Measurements from ENCODE around the gene GBP3.
"Not testable (repeated sequence)": the region's sequence is repeated elsewhere in the genome, so short reads cannot be mapped to it uniquely, and the experiment has no call there.

Gene GBP3

DNA sequence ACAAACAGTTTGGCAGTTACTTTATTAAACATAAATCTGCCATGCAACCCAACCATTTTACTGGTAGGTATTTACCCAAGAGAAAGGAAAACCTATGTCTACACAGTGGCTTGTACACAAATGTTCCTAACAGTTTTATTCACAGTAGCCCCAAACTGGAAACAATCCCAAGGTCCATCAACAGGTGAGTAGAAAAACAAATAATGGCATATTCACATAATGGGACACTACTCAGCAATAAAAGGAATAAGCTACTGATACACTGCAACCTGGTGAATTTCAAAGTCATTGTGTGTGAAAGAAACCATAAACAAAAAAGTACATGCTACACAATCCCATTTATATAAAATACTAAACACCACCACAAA, 42.9 kb downstream of the GBP3 start:
- in situ Hi-C loops (cut with MboI; ENCODE audit: low sequenced_read_pairs), result no loop called here

DNA sequence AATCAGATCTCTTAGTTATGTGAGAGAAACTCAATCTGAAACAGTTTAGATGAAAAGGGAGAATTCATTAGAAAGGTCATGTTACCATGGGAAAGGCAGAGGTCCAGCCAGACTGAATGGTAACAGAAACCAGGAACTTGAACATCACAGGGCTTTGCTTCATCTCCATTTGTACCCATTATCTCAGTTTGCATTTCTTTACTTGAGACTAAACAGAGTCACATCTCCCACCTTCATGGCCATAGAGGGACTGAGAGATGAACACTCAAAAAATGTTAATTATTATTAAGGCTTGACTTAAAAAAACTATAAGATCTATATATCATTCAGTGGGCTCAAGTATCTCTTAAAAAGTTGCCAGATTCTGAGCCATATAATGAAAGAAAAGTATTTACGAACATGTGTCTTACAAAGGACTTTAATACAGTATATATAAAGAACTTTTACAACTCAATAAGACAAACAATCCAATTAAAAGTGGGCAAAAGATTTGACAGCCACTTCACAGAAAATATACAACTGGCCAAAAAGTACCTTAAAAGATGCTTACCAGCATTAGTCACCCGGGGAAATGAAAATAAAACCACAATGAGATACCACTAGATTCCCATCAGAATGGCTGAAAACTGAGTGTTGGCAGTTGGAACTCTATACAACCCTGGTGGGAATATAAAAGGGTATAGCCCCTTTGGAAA, 43.5 kb downstream of the GBP3 start:
- in situ Hi-C loops (cut with MboI; ENCODE audit: low sequenced_read_pairs), result no loop called here

DNA sequence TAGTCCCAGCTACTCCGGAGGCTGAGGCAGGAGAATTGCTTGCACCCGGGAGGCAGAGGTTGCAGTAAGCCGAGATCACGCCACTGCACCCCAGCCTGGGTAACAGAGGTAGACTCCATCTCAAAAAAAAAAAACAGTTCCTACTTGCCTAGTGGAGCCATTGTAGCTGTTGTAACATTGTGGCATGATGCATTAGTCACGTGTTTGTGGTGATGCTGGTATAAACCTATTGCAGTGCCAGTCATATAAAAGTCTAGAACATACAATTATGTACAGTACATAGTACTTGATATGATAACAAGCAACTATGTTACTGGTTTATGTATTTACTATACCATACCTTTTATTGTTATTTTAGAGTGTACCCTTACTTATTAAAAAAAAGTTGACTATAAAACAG, 46.4 kb downstream of the GBP3 start:
- in situ Hi-C loops (cut with MboI; ENCODE audit: low sequenced_read_pairs), result no loop called here

DNA sequence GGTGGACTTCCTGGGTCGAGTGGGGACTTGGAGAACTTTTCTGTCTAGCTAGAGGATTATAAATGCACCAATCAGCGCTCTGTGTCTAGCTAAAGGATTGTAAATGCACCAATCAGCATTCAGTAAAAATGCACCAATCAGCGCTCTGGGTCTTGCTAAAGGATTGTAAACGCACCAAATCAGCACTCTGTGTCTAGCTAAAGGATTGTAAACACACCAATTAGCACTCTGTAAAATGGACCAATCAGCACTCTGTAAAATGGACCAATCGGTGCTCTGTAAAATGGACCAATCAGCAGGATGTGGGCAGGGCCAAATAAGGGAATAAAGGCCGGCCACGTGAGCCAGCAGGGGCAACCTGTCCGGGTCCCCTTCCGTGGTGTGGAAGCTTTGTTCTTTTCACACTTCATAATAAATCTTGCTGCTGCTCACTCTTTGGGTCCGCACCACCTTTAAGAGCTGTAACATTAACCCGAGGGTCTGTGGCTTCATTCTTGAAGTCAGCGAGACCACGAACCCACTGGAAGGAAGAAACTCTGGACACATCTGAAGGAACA, 48.0 kb downstream of the GBP3 start:
- in situ Hi-C loops (cut with MboI; ENCODE audit: low sequenced_read_pairs), result not testable (repeated sequence)

DNA sequence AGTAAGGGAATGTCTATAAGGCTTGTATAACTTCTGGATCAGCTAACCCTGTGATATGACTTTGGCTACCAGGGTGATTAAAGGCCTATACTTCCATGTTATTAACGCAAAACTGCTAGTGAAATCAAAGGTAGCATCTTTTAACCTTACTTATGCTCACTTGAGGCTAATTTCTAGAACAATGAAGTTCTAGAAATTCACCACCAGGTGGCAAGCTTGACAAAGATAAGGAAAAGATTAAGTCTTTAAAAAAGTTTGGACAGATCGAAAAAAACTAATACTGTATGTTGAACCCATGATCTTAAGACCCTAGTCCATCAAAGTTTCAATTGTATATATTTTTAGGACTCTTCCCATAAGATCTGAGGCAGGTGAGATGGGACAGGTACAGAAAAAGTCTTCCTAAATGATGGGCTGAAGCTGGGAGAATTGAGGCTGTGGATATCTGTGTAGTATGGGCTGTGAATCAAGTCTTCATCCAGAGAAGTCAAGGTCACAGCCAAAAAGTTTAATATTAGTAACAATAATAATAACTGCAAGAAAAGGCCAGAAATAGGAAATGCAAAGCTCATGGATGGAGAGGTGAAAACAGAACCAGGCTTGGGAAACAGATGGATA, 49.0 kb downstream of the GBP3 start:
- in situ Hi-C loops (cut with MboI; ENCODE audit: low sequenced_read_pairs), result no loop called here

DNA sequence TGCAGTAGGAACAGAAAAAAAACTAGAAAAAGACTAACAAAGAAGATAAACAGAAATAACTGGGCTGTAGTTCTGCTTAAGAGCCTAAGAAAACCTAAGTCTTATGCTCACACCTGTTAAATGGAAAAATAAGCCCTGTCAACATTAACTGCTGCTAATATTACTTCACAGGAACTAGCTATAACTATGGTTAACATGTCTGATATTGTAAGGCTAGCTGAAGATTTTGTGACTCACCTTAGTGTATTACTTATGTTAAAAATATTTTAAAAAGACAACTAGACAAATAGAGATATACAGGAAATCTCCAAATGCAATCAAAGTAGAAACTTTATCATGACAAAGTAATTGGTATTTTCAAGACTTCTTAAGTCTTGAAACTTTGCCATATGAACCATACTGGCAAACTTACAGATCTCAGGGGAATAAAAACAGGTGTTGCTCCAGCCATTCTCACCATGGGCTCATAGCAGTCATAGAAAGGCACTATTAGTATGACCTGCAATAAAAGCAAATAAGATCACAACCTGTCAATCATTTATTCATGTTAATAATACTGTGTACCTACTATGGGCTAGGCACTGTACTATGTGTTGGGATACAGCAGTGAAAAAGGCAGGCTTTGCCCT, 60.9 kb downstream of the GBP3 start:
- in situ Hi-C loops (cut with MboI; ENCODE audit: low sequenced_read_pairs), result no loop called here

DNA sequence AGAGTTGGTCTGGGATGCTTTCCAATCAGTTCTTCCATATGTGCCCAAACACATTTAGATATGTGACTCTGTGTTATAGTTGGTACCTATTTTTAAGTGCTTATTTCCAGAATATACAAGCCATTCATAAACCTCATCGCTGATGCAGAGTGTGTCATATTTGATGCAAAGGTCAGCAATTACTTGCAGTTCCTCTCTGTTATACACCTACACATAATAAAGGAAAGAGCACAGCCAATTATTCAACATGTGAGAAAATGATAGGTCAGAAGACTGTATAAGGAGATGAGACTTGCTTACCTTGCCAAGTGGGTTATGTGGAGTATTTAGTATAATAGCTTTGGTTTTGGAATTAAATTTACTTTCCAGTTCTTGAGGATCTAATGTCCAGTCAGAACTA, 61.6 kb downstream of the GBP3 start:
- in situ Hi-C loops (cut with MboI; ENCODE audit: low sequenced_read_pairs), result no loop called here

All from HL-60/S4 (cell line).